ENCODE data around the gene CPE.

DNA sequence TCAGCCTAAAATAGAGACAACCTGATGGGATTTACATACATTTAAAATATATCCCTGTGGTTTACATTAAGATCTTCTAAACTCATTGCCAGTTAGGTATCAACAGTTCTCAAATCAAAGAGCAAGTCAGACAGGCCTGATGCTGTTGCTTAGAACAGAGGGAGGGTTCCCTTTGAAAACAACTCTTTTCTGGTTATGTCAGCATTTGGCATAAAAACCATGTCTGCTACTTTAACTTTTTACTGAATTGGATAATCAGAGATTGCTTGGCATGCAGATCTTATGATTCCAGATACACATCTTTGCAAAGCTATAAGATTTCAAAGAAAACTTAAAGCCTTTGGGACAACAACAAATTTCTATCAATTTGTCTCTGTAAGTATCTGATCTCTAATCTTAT, 140.8 kb downstream of the CPE start:
- TF ChIP-seq POLR2A (IDR thresholded peaks at IDR 0.05): no peak
- no peak for TF ChIP-seq CTCF (IDR thresholded peaks at IDR 0.05)

All from adrenal gland (tissue), 5 donors.